ENCODE data around the gene KIRREL3. TPM values are rescaled to one million over a fixed set of nuclear protein-coding genes. Genes with fewer than 3 reads are reported as not detected.

The KIRREL3 gene
- polyA plus RNA-seq, 1 experiment: 2.3 TPM

DNA sequence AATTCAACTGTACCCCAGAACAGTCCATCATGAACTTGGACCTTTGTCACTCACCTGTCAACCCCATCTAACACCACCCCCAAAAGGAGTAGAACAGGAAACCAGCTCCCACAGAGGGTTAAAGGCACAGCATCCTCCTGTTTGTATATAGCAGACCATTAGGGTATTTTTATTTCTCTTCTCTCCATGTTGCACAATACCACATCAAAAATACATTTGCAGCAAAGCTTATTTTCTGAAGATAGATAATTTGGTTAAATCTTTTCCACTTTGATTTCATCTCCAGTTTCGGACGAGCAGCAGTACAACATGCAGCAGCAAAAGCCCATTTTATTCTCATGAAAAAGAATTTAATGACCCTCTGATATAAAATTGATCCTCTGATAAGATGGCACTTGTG is 103.1 kb downstream of the KIRREL3 start:
- no peaks in the 10 kb centered on the region for H3K27me3 ChIP-seq (ENCODE audit: control insufficient read depth, insufficient read depth, low read length)
- H3K4me3 ChIP-seq (ENCODE audit: low read depth, low read length): no peak overlapping the region
- POLR2A ChIA-PET: no interaction called here
- H3K9me3 ChIP-seq (ENCODE audit: control insufficient read depth, insufficient read depth, low read length): peaks cover 25% of the 10 kb centered on the region; the same call in 1 of the 2 replicates
- no peak for DNase-seq (ENCODE audit: low read depth, low spot score)
- CTCF ChIA-PET: no interaction called here
- TF ChIP-seq, protein P1, sequence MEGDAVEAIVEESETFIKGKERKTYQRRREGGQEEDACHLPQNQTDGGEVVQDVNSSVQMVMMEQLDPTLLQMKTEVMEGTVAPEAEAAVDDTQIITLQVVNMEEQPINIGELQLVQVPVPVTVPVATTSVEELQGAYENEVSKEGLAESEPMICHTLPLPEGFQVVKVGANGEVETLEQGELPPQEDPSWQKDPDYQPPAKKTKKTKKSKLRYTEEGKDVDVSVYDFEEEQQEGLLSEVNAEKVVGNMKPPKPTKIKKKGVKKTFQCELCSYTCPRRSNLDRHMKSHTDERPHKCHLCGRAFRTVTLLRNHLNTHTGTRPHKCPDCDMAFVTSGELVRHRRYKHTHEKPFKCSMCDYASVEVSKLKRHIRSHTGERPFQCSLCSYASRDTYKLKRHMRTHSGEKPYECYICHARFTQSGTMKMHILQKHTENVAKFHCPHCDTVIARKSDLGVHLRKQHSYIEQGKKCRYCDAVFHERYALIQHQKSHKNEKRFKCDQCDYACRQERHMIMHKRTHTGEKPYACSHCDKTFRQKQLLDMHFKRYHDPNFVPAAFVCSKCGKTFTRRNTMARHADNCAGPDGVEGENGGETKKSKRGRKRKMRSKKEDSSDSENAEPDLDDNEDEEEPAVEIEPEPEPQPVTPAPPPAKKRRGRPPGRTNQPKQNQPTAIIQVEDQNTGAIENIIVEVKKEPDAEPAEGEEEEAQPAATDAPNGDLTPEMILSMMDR (IDR thresholded peaks at IDR 0.05; ENCODE audit: low read depth, low read length): no peak
- no peak overlapping the region for H3K27ac ChIP-seq (ENCODE audit: low read depth, low read length)

DNA sequence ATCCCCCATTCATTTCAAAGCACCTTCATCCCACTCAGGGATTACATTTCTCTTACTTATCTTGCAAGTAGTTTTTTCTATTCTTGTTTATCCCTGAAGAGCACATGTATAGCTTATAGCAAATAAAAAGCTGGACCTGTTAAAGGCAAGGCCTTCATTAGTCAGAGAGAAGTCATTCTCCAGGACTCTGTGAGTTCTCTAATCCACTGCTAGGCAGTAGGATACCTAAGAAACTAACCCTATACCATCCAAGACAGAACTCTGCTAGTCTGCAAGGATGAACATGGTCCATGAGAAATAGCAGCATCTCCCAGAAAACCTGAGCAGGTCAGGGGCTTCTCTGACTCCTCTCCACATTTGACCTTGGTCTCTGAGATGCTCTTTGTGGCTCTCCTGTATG is 104.5 kb downstream of the KIRREL3 start:
- no peak for DNase-seq (ENCODE audit: low read depth, low spot score)

GRCh38 chr11:126893796-126894195 is 106.8 kb downstream of the KIRREL3 start:
- peaks cover 25% of the 10 kb centered on the region; the same call in 1 of the 2 replicates for H3K9me3 ChIP-seq (ENCODE audit: control insufficient read depth, insufficient read depth, low read length)
- H3K27ac ChIP-seq (ENCODE audit: low read depth, low read length): no peak overlapping the region
- TF ChIP-seq, protein P1 (IDR thresholded peaks at IDR 0.05; ENCODE audit: low read depth, low read length): no peak
- ChIA-PET CTCF (no interaction called here), POLR2A (no interaction called here)
- DNase-seq (ENCODE audit: low read depth, low spot score): no peak
- no peaks in the 10 kb centered on the region for H3K27me3 ChIP-seq (ENCODE audit: control insufficient read depth, insufficient read depth, low read length)
- no peak overlapping the region for H3K4me3 ChIP-seq (ENCODE audit: low read depth, low read length)

More for the DNA sequence above, 104.5 kb downstream of the KIRREL3 start:
- POLR2A ChIA-PET: no interaction called here
- Histone ChIP-seq H3K4me3 (ENCODE audit: low read depth, low read length) (no peak overlapping the region), H3K9me3 (ENCODE audit: control insufficient read depth, insufficient read depth, low read length) (peaks cover 25% of the 10 kb centered on the region; the same call in 1 of the 2 replicates), H3K27me3 (ENCODE audit: control insufficient read depth, insufficient read depth, low read length) (no peaks in the 10 kb centered on the region), H3K27ac (ENCODE audit: low read depth, low read length) (no peak overlapping the region)
- TF ChIP-seq, protein P1 (IDR thresholded peaks at IDR 0.05; ENCODE audit: low read depth, low read length): no peak
- CTCF ChIA-PET: no interaction called here

- POLR2A ChIA-PET: no interaction called here
- H3K27ac ChIP-seq (ENCODE audit: low read depth, low read length): no peak overlapping the region
- no peak overlapping the region for H3K4me3 ChIP-seq (ENCODE audit: low read depth, low read length)
- TF ChIP-seq, protein P1 (IDR thresholded peaks at IDR 0.05; ENCODE audit: low read depth, low read length): no peak
- no peak for DNase-seq (ENCODE audit: low read depth, low spot score)
- peaks cover 25% of the 10 kb centered on the region; the same call in 1 of the 2 replicates for H3K9me3 ChIP-seq (ENCODE audit: control insufficient read depth, insufficient read depth, low read length)
- H3K27me3 ChIP-seq (ENCODE audit: control insufficient read depth, insufficient read depth, low read length): no peaks in the 10 kb centered on the region
- CTCF ChIA-PET: no interaction called here
Measured at GRCh38 chr11:126892756-126893155, 107.8 kb downstream of the KIRREL3 start.

DNA sequence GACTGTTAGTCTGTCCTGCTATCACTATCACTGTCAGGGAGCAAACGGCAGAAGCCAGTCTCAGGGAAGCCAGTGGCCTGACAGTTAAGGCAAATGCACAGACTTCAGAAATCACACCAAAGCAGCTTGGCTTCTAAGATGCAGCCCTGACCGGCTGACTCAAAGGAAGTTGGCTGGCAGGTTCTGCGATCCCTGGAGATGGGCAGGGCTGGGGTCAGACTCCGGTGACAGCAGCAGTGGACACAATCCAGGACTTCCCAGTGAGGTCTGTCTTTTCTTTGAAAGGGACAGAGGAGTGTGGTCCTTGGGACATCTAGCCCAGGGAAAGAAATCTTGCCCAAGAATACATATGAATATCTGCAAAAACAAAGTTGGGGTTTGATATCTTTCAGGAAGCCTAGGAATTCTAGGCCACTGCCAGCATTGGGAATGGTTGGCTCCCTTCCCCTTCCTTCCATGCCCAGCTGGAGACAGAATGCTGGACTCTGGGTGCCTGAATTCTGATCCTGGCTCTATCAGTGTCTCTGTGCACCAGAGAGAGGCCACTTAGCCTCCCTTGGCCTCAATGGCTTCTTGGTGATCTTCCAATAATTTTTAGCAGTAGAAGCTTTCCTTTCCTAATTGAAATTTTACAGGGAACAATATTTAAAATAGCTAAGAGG is 108.9 kb downstream of the KIRREL3 start:
- DNase-seq (ENCODE audit: low read depth, low spot score): no peak
- TF ChIP-seq, protein P1 (IDR thresholded peaks at IDR 0.05; ENCODE audit: low read depth, low read length): no peak
- CTCF ChIA-PET: interaction anchor here (1.1 kb wide), 1 partner anchor 99 kb away, joined by 3 read pairs; no protein-coding TSS in a partner anchor
- H3K27ac ChIP-seq (ENCODE audit: low read depth, low read length): no peak overlapping the region
- peaks cover 18% of the 10 kb centered on the region; the same call in 1 of the 2 replicates for H3K9me3 ChIP-seq (ENCODE audit: control insufficient read depth, insufficient read depth, low read length)
- no peaks in the 10 kb centered on the region for H3K27me3 ChIP-seq (ENCODE audit: control insufficient read depth, insufficient read depth, low read length)
- POLR2A ChIA-PET: no interaction called here
- H3K4me3 ChIP-seq (ENCODE audit: low read depth, low read length): no peak overlapping the region
